ENCODE data around the gene GP1BB.
"Not testable (repeated sequence)": the region's sequence is repeated elsewhere in the genome, so short reads cannot be mapped to it uniquely, and the experiment has no call there.

Gene GP1BB

DNA sequence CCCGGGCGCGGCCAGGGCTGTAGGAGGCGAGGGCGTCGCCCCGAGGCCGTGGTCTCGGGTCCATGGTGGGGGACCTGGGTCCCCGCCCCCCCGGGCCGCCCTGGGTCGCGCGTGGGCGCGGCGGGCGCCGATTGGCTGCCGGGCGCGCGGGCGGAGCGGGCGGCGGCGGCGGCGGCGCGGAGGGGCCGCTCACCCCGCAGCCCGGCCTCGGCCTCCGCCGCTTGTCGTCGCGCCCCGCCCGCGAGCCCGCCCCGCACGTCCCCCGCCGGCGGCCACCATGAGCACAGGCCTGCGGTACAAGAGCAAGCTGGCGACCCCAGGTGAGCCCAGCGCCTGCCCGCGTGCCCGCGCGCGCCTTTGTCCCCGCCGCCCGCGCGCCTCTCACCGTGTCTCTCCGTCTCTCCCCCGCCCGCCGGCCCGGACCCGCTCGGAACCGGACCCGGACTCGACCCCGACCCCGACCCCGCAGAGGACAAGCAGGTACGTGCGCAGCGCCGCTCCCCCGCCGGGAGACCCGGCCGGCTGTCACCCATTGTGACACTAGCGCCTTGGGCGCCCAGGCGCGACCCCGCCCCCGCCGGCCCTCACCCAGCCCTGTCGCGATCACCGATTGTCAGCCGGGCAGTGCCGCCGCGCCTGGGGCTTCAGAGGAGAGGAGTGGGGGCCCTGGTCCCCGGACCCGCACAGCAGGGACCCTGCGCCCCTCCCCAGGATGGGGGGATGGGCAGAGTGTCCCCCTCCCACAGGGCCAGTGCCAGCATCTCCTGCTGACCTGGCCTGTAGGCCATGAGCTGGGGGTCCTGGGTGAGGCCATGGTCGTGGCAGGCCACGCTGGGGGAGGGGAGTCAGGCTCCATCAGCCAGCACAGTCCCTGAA, 8.8 kb upstream of the GP1BB start, which contains the start of gene SEPTIN5:
Gene SEPTIN5 (plus strand): TSS at position 192 of the 876 bp plus-strand sequence. CDS start 86 bp downstream, at position 278.
- no peak for DNase-seq

DNA sequence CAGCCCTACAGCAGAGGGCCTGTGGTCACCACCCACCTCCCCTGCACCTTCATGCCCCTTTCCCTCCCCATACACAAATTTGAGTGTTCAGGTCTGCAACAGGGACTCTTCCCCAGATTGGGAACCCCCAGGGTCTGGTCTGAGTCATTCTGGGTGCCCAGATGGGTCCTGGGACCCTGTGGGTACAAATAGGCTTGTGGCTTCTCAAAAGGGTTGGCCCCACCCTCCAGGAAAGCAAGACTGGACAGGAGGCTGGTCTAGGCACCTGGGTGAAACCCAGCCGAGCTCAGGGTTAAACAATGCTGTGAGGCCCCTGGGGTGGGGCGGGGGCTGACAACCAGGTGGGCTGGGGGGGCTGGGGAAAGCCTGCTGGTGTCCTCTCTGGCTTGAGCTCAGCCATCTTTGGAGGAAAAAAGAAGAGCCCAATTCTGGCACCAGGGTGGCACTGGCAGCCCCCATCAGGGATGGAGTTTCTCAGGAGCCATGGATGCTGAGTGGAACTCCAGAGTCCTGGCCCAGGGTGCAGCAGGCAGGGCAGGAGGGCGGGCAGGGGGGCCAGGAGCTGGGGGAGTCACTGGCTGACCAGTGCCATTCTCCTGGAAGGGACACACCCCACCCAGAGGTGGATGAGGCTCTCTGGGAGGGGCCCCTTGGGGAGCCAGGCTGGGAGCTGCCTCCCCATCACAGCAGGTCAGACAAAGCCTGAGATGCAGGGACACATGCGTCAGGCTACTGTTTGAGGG, 8.0 kb upstream of the GP1BB start:
- DNase-seq = no peak

DNA sequence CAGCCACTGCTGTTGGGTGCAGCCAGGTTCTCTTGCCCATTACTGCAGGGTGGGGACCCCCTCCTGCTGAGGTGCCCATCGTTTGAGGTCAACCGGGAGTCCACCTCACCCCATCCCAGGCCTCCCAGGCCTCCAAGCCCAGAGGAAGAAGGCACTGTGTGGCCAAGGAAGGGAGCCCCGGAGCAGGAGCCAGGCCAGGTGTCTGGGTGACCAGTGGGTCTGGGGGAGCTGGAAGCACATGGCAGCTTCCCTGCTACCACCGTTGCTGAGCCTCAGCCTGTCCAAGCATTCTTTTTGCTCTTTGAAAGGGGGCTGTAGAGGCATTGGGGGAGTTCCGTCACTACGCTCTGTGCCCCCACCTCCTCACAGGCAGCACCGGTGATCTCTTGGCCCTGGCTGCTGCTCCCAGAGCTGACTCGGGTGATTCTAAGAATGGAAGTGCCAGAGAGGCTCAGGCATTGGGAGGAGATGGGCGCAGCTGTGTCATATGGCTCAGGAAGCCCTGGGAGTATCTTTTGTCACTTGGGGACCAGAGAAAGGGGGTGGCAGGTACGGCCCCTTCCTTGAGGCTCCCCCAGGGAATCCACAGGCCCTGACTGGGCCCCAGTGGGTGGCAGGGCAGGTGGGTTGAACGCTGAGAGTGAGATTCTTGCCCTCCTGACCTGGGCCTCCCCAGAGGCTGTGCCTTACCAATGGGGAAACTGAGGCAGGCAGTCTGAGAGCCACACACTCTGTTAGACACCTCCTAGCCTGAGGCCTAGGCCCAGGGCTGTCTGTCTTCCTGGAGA, 7.1 kb upstream of the GP1BB start:
- DNase-seq = no peak

DNA sequence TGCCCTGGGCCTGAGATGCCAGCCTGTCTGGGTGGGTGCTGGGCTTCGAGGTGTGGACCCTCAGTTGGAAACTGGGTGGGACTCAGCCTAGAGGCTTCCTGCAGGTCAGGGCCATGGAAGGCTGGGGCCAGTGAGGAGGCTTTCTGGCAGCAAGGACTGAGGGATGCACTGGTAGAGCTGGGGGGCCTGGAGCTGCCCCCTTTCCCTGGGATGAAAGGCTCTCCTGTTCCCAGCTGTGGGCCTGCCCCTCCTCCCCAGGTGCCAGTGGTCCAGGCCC, 6.6 kb upstream of the GP1BB start:
- DNase-seq = no peak

DNA sequence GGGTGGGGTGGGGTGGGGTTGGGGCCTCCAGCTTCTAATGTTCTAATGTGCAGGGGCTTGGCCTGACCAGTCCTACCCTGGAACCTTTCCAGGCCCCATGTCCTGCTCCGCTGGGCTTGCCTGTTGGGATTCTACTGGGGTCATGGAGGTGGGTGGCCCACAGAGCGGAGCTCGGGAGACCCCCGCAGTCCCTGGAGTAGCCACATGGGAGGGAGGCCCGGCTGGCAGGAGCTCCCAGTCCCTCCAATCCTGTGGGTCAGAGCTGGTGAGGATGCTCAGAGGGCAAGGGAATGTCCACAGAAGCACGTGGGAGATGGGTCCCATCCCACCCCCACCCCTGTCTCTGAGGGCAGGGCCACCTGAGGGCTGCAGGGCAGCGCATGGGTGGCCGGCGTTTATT, 6.2 kb upstream of the GP1BB start:
- no peak for DNase-seq

DNA sequence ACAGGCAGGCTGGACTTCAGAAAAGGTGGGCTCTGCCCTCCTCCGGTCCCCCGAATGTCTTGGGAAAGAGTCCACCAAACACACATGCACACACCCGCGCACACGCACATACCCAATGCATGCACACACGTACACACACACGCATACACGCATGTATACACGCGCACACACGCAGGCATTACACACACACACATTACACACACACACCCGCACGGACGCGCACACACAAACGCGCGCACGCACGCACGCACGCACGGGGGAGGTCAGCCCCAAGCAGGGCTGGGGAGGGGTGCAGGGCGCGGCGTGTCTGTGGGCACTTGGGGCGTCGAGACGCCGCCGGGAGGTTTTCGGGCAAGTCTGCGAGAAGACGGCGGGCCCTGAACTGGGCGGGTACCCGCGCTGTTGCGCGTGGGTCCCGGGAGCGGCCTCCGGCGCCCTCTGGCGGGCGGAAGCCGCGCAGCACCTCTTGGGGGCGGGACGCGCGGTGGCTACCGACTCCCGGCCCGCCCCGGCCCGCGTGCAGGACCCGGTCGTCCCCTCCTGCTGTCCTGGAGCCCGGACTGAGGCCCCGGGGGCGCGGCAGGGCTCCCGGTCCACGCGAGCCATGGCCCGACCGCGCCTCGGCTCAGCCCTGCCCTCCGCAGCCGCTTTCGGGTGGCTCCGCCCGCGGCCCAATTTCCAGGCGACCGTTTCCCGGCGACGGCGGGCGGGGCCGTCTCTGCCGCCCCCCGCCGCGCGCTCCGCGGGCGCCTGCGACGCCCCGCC, 5.5 kb upstream of the GP1BB start:
- DNase-seq = peak; percentile 86

DNA sequence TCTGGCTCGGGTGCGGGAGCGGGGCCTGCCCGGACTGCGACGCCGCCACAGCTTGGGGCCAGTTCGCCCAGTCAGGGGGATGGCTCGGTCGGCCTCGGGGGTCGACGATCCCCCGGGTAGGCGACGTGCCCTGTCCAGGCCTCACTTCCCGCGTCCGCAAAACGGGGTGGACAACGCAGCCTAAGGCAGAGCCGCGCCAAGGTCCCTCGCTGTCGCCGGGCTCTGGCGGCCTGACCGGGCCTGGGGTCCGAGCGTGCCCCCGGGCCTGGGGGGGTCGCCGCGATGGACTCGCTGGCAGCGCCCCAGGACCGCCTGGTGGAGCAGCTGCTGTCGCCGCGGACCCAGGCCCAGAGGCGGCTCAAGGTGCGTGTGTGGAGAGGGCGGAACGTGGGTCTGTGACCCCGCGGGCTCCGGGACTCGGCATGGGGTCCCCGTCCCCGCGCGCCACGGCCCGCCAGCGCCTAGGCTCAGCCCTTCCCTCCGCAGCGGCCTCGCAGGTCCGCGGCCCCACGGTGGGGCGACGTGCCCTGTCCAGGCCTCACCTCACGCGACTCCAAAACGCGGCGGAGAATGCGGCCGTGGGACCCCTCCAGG, 4.8 kb upstream of the GP1BB start:
- DNase-seq = no peak

DNA sequence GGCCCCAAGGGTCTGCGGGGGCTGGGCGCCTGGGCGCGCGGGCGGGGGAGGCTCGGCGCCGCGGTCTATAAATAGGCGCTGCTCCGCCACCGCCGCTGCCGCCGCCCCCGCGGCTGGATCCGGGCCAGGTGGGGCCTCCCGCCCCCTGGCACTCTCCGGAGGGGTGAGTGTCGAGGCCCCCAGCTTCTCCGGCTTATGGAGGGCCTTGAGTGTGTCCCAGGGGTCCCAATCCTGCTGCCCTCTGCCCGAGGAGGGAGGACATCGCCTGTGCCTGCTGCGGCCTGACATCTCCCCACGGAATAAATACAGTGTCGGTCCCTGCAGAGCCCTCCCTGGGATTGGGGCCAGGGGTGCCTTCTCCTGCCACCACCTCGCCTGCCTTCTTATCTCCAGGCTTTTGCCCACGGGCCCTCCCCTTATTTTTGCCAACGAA, 4.3 kb upstream of the GP1BB start:
- DNase-seq = no peak

DNA sequence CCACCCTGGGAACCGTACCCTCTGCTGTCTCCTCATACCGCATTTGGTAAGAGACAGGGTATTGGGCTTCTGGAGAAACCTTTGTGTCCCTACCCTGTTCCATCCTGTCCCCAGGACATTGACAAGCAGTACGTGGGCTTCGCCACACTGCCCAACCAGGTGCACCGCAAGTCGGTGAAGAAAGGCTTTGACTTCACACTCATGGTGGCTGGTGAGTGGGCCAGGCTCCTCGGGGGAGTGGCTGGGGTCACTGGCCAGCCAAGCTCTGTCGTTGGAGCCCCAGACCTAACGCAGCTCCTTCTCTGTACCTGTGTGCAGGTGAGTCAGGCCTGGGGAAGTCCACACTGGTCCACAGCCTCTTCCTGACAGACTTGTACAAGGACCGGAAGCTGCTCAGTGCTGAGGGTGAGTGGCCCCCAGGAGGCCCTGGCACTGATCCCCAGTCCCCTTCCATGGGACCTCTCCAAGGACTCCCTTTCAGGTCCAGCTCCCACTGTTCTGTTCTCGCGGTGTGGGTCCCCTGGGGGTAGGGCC, 3.8 kb upstream of the GP1BB start:
- DNase-seq = no peak

DNA sequence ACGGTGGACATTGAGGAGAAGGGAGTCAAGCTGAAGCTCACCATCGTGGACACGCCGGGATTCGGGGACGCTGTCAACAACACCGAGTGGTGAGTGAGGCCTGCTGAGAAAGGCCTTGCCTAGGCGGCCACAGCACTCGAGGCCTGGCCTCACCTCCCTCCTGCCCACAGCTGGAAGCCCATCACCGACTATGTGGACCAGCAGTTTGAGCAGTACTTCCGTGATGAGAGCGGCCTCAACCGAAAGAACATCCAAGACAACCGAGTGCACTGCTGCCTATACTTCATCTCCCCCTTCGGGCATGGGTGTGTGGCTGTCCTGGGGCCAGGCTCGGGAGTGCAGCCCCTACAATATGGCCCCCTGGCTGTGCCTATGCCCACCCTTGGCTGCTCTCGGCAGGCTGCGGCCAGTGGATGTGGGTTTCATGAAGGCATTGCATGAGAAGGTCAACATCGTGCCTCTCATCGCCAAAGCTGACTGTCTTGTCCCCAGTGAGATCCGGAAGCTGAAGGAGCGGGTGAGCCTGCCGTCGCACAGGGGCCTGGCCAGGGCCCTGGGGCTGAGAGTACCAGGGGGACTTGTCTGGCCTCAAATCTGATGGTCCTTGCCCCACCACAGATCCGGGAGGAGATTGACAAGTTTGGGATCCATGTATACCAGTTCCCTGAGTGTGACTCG, 3.0 kb upstream of the GP1BB start:
- no peak for DNase-seq

DNA sequence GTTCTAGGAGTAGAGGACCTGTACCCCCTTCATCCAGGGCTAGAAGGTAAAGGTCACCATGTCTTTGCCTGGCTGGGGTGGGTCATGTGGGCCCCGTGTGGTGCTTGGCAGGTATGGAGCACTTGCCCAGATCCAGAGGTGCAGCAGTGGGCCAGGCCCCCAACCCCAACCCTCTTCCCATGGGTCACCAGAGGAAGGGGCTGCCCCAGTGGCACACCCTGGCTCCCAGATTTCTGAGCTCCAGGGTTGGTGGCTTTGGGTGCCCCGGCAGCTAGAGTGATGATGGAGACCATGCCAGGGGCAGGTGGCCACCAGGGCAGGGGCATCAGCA, 2.4 kb upstream of the GP1BB start:
- no peak for DNase-seq

DNA sequence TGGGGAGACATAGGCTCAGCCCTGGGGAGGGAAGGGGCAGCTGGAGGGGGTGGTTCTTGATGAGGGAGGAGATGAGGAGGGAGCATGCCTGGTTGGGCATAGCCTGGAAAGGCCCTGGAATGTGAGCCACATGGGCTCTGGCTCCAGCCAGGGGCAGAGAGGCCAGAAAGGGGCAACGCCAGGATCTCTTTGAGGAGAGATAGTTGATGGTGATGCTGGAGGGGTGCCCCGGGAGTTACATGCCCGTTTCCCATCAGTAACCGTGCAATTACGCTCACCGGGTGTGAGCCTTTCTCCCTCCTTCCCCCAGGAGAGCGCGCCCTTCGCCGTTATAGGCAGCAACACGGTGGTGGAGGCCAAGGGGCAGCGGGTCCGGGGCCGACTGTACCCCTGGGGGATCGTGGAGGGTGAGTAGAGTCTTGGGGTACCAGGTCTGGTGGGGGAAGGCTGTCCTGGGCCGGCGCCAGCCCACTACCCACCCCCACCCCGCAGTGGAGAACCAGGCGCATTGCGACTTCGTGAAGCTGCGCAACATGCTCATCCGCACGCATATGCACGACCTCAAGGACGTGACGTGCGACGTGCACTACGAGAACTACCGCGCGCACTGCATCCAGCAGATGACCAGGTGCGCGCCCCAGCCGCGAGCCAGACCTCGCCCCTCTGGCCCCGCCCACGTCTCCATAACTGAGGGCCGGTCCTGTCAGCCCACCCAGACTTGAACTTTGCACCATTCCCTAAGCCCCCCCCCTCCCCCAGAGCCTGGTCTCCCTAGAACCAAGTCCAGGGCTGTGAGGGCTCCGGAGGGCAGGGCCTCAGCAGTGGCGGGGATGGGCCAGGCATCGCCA, 1.8 kb upstream of the GP1BB start:
- DNase-seq = no peak

DNA sequence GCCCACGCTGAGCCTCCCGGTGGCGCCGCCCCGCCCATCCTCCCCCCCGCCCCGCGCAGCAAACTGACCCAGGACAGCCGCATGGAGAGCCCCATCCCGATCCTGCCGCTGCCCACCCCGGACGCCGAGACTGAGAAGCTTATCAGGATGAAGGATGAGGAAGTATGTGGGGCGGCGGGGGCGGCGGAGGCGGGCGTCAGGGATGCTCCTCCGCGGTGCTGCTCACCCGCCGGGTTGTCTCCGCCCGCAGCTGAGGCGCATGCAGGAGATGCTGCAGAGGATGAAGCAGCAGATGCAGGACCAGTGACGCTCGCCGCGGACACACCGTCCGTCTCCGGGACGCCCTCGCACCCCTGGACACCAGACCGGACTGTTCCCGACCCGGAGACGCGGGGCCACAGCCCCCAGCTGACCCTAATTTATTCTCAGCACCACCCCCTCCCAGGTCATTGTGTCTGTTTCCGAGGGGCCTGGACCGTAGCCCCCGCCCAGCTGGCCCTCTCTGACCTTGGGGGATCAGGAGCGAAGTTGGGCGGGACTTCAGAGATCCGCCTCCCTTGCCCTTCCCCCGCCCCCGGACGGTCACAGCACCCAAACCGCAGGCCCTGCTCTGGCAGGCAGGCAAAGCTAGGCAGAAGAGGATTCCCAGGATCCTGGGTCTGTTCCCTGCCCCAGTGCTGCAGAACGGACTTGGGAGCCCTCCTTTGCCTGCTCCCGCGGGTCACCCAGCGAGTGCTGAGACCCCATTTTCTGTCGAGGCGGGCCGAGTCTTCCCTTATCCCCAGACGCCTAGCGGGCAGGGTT, 959 bp upstream of the GP1BB start:
- DNase-seq = no peak

DNA sequence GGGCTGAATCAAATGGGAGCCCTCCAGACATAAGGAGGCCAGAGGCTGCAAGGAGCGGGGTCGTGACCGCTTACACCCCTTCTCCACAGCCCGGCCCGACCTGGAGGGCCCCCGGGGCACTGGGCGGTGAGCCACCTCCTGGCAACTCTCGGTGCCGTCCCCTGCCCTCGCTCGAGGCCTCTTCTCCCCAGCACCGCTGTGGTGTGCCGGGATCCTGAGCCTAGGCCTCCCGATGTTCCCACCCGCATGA, 432 bp upstream of the GP1BB start:
- no peak for DNase-seq

DNA sequence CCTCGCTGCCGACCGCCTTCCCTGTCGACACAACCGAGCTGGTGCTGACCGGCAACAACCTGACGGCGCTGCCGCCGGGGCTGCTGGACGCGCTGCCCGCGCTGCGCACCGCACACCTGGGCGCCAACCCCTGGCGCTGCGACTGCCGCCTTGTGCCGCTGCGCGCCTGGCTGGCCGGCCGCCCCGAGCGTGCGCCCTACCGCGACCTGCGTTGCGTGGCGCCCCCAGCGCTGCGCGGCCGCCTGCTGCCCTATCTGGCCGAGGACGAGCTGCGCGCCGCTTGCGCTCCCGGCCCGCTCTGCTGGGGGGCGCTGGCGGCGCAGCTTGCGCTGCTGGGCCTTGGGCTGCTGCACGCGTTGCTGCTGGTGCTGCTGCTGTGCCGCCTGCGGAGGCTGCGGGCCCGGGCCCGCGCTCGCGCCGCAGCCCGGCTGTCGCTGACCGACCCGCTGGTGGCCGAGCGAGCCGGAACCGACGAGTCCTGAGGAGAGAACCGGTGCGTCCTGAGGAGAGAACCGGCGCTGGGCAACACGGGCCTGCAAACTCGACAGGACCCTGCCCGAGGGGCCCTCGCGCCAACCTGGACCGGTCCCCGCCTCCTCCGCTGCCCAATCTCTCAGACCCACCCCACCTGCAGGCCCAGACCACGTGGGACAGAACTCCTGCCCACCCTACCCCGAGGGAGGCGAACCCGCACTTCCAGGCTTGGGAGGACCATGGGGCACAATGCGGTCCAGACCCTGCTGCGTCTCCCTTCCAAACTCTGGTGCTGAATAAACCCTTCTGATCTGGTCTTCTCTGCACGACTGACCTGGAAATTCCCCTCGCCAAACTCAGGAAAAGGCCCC, 866 bp downstream of the GP1BB start:
- DNase-seq = peak; percentile 21

DNA sequence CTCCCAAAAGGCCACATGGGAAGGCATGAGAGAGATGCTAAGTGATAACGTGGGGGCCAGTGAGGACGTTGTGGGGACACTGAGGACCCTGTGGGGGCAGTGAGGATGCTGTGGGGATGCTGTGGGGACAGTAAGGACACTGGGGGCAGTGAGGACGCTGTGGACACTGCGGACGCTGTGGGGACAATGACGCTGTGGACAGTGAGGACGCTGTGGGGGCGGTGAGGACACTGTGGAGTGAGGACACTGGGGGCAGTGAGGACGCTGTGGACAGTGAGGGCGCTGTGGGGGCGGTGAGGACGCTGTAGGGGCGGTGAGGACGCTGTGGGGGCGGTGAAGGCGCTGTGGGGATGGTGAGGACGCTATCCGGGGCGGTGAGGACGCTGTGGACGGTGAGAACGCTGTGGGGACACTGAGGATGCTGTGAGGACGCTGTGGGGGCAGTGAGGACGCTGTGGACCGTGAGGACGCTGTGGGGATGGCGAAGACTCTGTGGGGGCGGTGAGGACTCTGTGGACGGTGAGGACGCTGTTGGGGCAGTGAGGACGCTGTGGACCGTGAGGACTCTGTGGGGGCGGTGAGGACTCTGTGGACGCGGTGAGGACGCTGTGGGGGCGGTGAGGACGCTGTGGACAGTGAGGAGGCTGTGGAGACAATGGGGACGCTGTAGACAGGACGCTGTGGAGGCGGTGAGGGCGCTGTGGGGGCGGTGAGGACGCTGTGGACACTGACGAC, 1.8 kb downstream of the GP1BB start:
- DNase-seq = no peak

DNA sequence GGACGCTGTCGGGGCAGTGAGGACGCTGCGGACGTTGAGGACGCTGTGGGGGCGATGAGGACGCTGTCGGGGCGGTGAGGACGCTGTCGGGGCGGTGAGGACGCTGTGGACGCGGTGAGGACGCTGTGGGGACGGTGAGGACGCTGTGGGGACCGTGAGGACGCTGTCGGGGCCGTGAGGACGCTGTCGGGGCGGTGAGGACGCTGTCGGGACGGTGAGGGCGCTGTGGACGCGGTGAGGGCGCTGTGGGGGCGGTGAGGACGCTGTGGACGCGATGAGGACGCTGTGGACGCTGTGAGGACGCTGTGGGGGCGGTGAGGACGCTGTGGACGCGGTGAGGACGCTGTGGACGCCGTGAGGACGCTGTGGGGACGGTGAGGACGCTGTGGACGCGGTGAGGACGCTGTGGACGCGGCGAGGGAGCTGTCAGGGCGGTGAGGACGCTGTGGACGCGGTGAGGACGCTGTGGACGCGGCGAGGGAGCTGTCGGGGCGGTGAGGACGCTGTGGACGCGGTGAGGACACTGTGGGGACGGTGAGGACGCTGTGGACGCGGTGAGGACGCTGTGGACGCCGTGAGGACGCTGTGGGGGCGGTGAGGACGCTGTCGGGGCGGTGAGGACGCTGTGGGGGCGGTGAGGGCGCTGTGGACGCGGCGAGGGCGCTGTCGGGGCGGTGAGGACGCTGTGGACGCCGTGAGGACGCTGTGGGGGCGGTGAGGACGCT, 2.9 kb downstream of the GP1BB start:
- DNase-seq = not testable (repeated sequence)

Data from CD4-positive, alpha-beta T cell treated with Interleukin-17A for 4 hours (primary cell).